Measurements from ENCODE around the gene CUL5.
"Not testable (repeated sequence)": the region's sequence is repeated elsewhere in the genome, so short reads cannot be mapped to it uniquely, and the experiment has no call there.

Gene CUL5

DNA sequence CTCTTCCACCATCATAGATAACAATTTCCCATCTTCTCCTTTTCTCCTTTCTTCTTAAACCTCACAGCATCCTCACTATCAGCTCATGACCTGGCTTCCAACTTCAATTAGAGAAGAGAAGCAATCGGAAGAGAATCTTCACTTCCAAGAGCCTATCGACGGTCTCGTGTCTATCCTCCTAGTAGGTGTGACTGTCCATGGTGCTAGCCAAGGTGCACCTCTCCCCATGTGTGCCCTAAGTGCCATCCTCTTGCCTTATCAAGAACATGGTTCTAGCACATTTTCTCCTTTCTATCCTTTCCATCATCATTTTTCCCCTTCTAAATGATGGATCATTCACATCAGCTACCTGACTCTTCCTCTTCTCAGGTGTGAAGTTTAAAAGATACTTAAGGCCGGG is 5.1 kb upstream of the CUL5 start:
- TF ChIP-seq ZNF274 (IDR thresholded peaks at IDR 0.05; ENCODE audit: low read depth, low read length) = no peak
- no peak overlapping the region for H3K4me3 ChIP-seq (ENCODE audit: low read length)

DNA sequence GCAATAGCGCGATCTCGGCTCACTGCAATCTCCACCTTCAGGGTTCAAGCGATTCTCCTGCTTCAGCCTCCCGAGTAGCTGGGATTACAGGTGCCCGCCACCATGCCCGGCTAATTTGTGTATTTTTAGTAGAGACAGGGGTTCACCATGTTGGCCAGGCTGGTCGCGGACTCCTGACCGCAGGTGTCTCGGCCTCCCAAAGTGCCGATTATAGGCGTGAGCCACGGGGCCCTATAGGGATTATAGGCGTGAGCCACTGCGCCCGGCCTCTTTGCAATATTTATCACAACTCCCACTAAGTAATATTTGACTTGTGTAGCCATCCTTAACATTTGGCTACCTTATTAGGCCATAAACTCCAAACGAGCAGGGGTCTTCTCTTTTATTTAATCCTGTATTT is 879 bp upstream of the CUL5 start:
- no peak for TF ChIP-seq ZNF274 (IDR thresholded peaks at IDR 0.05; ENCODE audit: low read depth, low read length)

DNA sequence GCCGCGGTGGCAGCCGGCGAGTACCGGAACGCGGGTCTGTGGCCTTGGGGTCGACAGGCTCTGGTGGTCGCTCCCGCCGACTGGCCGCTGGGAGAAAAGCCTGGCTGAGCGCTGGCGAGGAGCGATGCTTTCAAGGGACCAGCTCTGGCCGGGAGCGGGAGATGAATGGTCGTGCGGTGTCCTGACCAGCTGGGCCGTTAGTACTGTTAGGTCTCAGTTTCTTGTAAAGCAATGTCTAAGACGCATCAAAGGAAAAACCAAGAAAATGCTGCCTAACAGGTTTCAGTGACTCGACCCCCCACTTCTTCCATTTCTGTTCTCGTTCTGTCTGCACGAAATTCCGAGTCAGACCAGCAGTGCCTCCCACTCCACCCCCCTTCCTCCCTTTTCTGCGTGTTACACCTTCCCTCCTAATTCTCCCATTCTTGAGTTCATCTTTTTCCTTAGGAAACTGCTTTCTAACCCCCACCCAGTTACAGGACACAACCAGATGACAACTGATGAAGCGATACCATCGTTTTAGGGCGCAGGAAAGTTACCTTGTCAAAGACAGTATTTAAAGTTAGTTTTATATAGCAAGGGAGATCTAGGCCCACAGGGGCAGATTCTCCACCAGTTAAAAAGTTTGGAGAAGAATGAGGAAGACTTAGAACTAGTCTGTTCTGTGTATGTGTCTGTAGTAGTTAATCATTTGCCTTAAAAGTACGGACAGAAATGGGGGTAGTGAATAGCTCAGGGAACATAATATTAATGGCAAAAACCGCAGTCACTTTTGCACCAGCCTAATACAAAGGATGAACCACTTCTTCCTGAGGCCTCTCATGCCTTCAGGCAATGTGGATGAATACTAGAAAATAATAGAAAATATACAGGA is 1.0 kb downstream of the CUL5 start:
- H3K4me3 ChIP-seq (ENCODE audit: low read length) = peak overlapping the region; percentile 88
- no peak for TF ChIP-seq ZNF274 (IDR thresholded peaks at IDR 0.05; ENCODE audit: low read depth, low read length)

More for the DNA sequence above, 879 bp upstream of the CUL5 start:
- no peak overlapping the region for H3K4me3 ChIP-seq (ENCODE audit: low read length)

GRCh38 chr11:108012139-108012725 is 3.5 kb downstream of the CUL5 start:
- no peak for TF ChIP-seq ZNF274 (IDR thresholded peaks at IDR 0.05; ENCODE audit: low read depth, low read length)
- H3K4me3 ChIP-seq (ENCODE audit: low read length) = no peak overlapping the region

- TF ChIP-seq ZNF274 (IDR thresholded peaks at IDR 0.05; ENCODE audit: low read depth, low read length) = no peak
- H3K4me3 ChIP-seq (ENCODE audit: low read length) = no peak overlapping the region
Measured at GRCh38 chr11:108016647-108017046, 7.9 kb downstream of the CUL5 start.

GRCh38 chr11:108018708-108019107 is 10.0 kb downstream of the CUL5 start:
- TF ChIP-seq ZNF274 (IDR thresholded peaks at IDR 0.05; ENCODE audit: low read depth, low read length) = no peak

GRCh38 chr11:108019870-108020540 is 11.3 kb downstream of the CUL5 start:
- no peak for TF ChIP-seq ZNF274 (IDR thresholded peaks at IDR 0.05; ENCODE audit: low read depth, low read length)
- H3K4me3 ChIP-seq (ENCODE audit: low read length) = no peak overlapping the region

More at GRCh38 chr11:108018708-108019107, 10.0 kb downstream of the CUL5 start:
- no peak overlapping the region for H3K4me3 ChIP-seq (ENCODE audit: low read length)

DNA sequence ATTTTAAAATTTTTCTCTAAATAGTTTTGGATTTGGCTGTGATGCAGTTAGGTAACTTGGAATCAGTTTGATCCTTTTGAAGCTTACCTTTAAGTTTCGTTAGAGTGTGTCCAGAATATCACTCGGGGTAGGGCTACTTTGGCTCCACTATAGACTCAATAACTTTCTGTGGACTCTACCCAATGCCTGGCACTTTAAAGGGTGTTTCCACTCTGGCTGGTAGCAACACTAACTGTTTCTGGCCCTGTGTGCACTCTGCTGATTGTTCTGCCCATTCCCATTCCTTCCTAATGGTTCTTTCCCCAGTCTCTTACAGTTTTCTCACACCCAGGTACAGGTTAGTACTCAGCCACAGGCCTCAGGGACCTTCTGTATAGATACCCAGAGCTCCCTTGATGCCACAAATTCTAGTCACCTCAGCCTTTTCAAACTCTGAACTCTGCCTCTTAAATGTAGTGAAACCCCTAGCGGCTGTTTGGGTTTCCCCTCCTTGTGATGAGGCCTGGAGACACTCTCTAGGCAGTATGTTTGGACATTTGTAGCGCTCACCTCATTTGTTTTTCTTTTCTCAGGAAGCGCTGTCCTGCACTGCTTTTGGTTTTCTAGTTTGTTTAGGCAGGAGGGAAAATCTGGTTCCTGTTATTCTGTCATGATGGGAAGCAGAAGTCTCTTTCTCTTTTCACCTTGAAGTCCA is 16.8 kb downstream of the CUL5 start:
- H3K4me3 ChIP-seq (ENCODE audit: low read length) = no peak overlapping the region
- no peak for TF ChIP-seq ZNF274 (IDR thresholded peaks at IDR 0.05; ENCODE audit: low read depth, low read length)

GRCh38 chr11:108027057-108027456 is 18.4 kb downstream of the CUL5 start:
- H3K4me3 ChIP-seq (ENCODE audit: low read length) = no peak overlapping the region
- TF ChIP-seq ZNF274 (IDR thresholded peaks at IDR 0.05; ENCODE audit: low read depth, low read length) = no peak

GRCh38 chr11:108028822-108029441 is 20.2 kb downstream of the CUL5 start:
- H3K4me3 ChIP-seq (ENCODE audit: low read length) = not testable (repeated sequence)

DNA sequence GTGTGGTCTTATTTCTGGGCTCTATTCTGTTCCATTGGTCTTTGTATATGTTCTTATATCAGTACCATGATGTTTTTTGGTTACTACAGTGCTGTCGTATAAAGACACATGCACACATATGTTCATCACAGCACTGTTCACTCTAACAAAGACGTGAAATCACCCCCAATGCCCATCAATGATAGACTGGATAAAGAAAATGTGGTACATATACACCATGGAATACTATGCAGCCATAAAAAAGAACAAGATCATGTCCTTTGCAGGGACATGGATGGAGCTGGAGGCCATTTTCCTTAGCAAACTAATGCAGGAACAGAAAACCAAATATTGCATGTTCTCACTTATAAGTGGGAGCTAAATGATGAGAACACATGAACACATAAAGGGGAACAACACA is 22.9 kb downstream of the CUL5 start:
- not testable (repeated sequence) for H3K4me3 ChIP-seq (ENCODE audit: low read length)

GRCh38 chr11:108032800-108033199 is 24.1 kb downstream of the CUL5 start:
- no peak overlapping the region for H3K4me3 ChIP-seq (ENCODE audit: low read length)
- no peak for TF ChIP-seq ZNF274 (IDR thresholded peaks at IDR 0.05; ENCODE audit: low read depth, low read length)

DNA sequence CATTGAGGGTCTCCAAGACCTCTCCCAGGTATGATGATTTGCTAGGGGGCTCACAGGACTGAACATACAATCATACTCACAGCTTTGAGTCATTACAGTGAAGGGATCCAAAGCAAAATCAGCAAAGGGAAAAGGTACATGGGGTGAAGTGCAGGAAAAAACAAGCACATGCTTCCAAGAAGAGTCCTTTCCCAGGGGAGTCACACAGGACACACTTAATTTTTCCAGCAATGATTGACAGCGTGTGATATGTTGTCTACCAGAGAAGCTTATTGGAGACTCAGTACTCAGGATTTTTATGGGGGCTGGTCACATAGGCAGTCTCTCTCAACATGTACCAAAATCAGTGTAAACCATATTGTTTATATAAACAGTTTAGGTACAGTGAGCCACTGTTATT is 25.3 kb downstream of the CUL5 start:
- H3K4me3 ChIP-seq (ENCODE audit: low read length) = no peak overlapping the region
- no peak for TF ChIP-seq ZNF274 (IDR thresholded peaks at IDR 0.05; ENCODE audit: low read depth, low read length)

GRCh38 chr11:108034952-108035351 is 26.3 kb downstream of the CUL5 start:
- H3K4me3 ChIP-seq (ENCODE audit: low read length) = no peak overlapping the region
- no peak for TF ChIP-seq ZNF274 (IDR thresholded peaks at IDR 0.05; ENCODE audit: low read depth, low read length)
